Measurements from ENCODE around the gene CECR2.

GRCh38 chr22:17373855-17374254 lies 4.6 kb downstream of the CECR2 start:
- TF ChIP-seq EZH2 (IDR thresholded peaks at IDR 0.05): no peak
- no peak for TF ChIP-seq CTCF (IDR thresholded peaks at IDR 0.05)
- no peak for TF ChIP-seq EZH2phosphoT487 (IDR thresholded peaks at IDR 0.05)

All from neural progenitor cell (in vitro differentiated cells).